ENCODE measurements around the gene STIM2. TPM values are rescaled to one million over a fixed set of nuclear protein-coding genes. Genes with fewer than 3 reads are reported as not detected.
"Not testable (repeated sequence)": the region's sequence is repeated elsewhere in the genome, so short reads cannot be mapped to it uniquely, and the experiment has no call there.

Gene STIM2
- total RNA-seq, 2 donors from 2014 or later, result 34.4 to 44.2 TPM

GRCh38 chr4:26826721-26827120 lies 33.9 kb upstream of the STIM2 start:
- DNase-seq (ENCODE audit: low spot score), result no peak
- intact Hi-C loops (cut with DNase I), result no loop called here
- 60% methylated on average over 9 of the region's 9 CpGs for WGBS

GRCh38 chr4:26827336-26827735 lies 33.3 kb upstream of the STIM2 start:
- H3K36me3 ChIP-seq; intact Hi-C loops (cut with DNase I); DNase-seq (ENCODE audit: low spot score); H3K9me3 ChIP-seq; H3K4me3 ChIP-seq; H3K27me3 ChIP-seq (replicated peaks; ENCODE audit: insufficient read depth); H3K4me1 ChIP-seq (replicated peaks); H3K27ac ChIP-seq: not testable (repeated sequence)
- WGBS, result 95% methylated on average over 6 of the region's 6 CpGs

More at GRCh38 chr4:26826721-26827120, 33.9 kb upstream of the STIM2 start:
- Histone ChIP-seq H3K27ac (no peak overlapping the region), H3K9me3 (no peaks in the 10 kb centered on the region), H3K27me3 (replicated peaks; ENCODE audit: insufficient read depth) (no peaks in the 10 kb centered on the region), H3K4me3 (no peak overlapping the region), H3K36me3 (no peaks in the 10 kb centered on the region), H3K4me1 (replicated peaks) (no peaks in the 10 kb centered on the region)
- TF ChIP-seq POLR2A (IDR thresholded peaks at IDR 0.05) (no peak), CTCF (IDR thresholded peaks at IDR 0.05) (no peak), POLR2AphosphoS5 (IDR thresholded peaks at IDR 0.05) (no peak)

- intact Hi-C loops (cut with DNase I), result no loop called here
- DNase-seq (ENCODE audit: low spot score), result no peak
- TF ChIP-seq CTCF (IDR thresholded peaks at IDR 0.05), result no peak
- TF ChIP-seq POLR2AphosphoS5 (IDR thresholded peaks at IDR 0.05), result no peak
- no peak for TF ChIP-seq POLR2A (IDR thresholded peaks at IDR 0.05)
- Histone ChIP-seq H3K9me3 (no peaks in the 10 kb centered on the region), H3K27ac (no peak overlapping the region), H3K36me3 (no peaks in the 10 kb centered on the region), H3K4me3 (no peak overlapping the region), H3K27me3 (replicated peaks; ENCODE audit: insufficient read depth) (no peaks in the 10 kb centered on the region), H3K4me1 (replicated peaks) (no peaks in the 10 kb centered on the region)
- 89% methylated on average over 6 of the region's 6 CpGs for WGBS
Observed at GRCh38 chr4:26827798-26828197, 32.8 kb upstream of the STIM2 start.

GRCh38 chr4:26829018-26829417 lies 31.6 kb upstream of the STIM2 start:
- H3K4me3 ChIP-seq, result no peak overlapping the region
- H3K4me1 ChIP-seq (replicated peaks), result no peaks in the 10 kb centered on the region
- no peaks in the 10 kb centered on the region for H3K9me3 ChIP-seq
- no peak overlapping the region for H3K27ac ChIP-seq
- DNase-seq (ENCODE audit: low spot score), result no peak
- no peak for TF ChIP-seq POLR2A (IDR thresholded peaks at IDR 0.05)
- TF ChIP-seq CTCF (IDR thresholded peaks at IDR 0.05), result no peak
- no peak for TF ChIP-seq POLR2AphosphoS5 (IDR thresholded peaks at IDR 0.05)
- no peaks in the 10 kb centered on the region for H3K36me3 ChIP-seq
- 70% methylated on average over 4 of the region's 4 CpGs for WGBS
- no peaks in the 10 kb centered on the region for H3K27me3 ChIP-seq (replicated peaks; ENCODE audit: insufficient read depth)
- intact Hi-C loops (cut with DNase I), result no loop called here

GRCh38 chr4:26830033-26830432 lies 30.6 kb upstream of the STIM2 start:
- Histone ChIP-seq H3K27ac (no peak overlapping the region), H3K4me1 (replicated peaks) (no peaks in the 10 kb centered on the region), H3K4me3 (no peak overlapping the region), H3K36me3 (no peaks in the 10 kb centered on the region), H3K9me3 (no peaks in the 10 kb centered on the region), H3K27me3 (replicated peaks; ENCODE audit: insufficient read depth) (no peaks in the 10 kb centered on the region)
- no peak for TF ChIP-seq POLR2A (IDR thresholded peaks at IDR 0.05)
- no peak for TF ChIP-seq CTCF (IDR thresholded peaks at IDR 0.05)
- TF ChIP-seq POLR2AphosphoS5 (IDR thresholded peaks at IDR 0.05), result no peak
- intact Hi-C loops (cut with DNase I), result no loop called here
- WGBS, result 88% methylated on average over 2 of the region's 2 CpGs
- DNase-seq (ENCODE audit: low spot score), result no peak

Data from prostate gland (tissue), 2 donors.